Right ventricle myocardium superior (tissue), 1 donor: ENCODE data around the gene HEXIM1. TPM values are rescaled to one million over a fixed set of nuclear protein-coding genes. Genes with fewer than 3 reads are reported as not detected.
A peak's percentile ranks its signal among the peaks of the same experiment; 100 is the strongest.

Source experiments
- ATAC-seq: fragments of 200-7000 bp; cut with Tn5 transposase; one replicate; pipeline ENCODE4 v1.9.1; 2020; ENCODE audit warnings: mild to moderate bottlenecking; ENCODE audit not compliant: poor library complexity
- DNase-seq: peaks from one replicate; pipeline ENCODE4 v3.0.0-alpha.2; 2020
- intact Hi-C: fragments of 100-400 bp; cut with DNase I; formaldehyde crosslinking; loops from one replicate; pipeline ENCODE4 v1.11.2; 2022
- total RNA-seq: library from RNA; stranded (reverse); fragmentation: NEBNext Ultra II Directional; extraction: Animal tissue kit (Norgen Biotek cat#: 25700); gene quantifications from one replicate; pipeline ENCODE4 v1.2.1, GENCODE V29; 2021
- donor health status: DM: no; HTN: yes; CAD: no; lungs with severe emphysema.

Gene HEXIM1
- total RNA-seq, 1 donor from 2014 or later, result 31.2 TPM

DNA sequence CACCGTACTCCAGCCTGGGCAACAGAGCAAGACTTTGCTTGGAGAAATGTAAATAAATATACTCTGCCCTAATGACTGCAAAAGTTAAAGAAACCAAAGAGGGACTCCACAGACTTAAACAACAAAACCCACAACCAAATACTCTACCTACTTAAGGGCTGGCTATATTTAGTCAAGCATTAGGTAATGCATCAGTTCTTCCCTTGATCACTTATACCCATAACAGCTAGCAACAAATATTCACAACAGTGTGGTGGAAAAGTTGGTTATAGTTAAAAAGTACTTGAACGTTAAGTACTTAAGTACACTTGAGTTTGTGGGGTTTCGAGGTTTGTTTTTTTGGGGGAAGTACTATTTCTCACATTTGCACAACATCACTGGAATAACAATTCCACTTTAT, 8.0 kb downstream of the HEXIM1 start:
- DNase-seq (no peak), ATAC-seq (no peak)
- intact Hi-C loops, result no loop called here

GRCh38 chr17:45160447-45161287, 12.4 kb downstream of the HEXIM1 start:
- ATAC-seq (peak; percentile 68), DNase-seq (peak; percentile 83)
- intact Hi-C loops, result loop anchor here (1.0 kb wide), 1 partner anchor 12 kb away; the partner anchor contains the start of gene HEXIM1

- ATAC-seq, result peak; percentile 96
- DNase-seq, result peak; percentile 98
- intact Hi-C loops, result loop anchor here (1.0 kb wide), 1 partner anchor 13 kb away; the partner anchor contains the start of gene HEXIM1
These were observed 13.2 kb downstream of the HEXIM1 start, which contains the start of gene HEXIM2 for GRCh38 chr17:45161288-45162024. TSS of gene HEXIM2 (plus strand) at chr17:45161875. CDS start at chr17:45162794, 919 bp downstream.

- DNase-seq (peak; percentile 54), ATAC-seq (no peak)
- intact Hi-C loops, result no loop called here
These were observed 13.9 kb downstream of the HEXIM1 start for GRCh38 chr17:45162025-45162687.

DNA sequence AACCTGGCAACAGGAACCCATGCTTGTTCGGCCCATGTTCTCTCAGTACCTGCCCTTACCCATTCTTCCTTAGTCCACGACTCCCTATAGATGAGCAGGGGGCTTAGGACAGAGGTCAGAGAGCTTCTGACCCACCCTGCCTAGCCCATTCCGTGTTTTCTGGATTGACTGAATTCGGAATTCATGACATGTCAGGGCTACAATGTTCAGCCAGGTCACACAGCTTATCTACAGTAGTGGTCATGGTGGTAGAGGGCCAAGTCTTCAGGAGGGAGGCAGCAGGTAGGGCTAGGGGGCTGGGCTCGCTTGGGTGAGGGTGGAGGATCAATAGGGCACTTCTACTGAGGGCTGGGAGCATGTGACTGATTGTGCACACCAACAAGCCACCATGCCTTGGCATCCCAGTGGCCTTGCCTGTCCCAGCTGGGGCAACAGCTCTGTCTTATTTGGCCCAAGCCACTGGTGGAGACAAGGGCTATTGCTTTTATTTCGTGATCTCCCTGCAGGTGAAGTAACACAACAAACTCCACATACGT, 16.5 kb downstream of the HEXIM1 start:
- no peak for ATAC-seq
- intact Hi-C loops, result no loop called here
- DNase-seq, result no peak

- intact Hi-C loops, result no loop called here
- ATAC-seq (no peak), DNase-seq (no peak)
These were observed 20.9 kb downstream of the HEXIM1 start for GRCh38 chr17:45168991-45169752.

GRCh38 chr17:45170280-45170930, 22.1 kb downstream of the HEXIM1 start:
- ATAC-seq (peak; percentile 7), DNase-seq (no peak)

DNA sequence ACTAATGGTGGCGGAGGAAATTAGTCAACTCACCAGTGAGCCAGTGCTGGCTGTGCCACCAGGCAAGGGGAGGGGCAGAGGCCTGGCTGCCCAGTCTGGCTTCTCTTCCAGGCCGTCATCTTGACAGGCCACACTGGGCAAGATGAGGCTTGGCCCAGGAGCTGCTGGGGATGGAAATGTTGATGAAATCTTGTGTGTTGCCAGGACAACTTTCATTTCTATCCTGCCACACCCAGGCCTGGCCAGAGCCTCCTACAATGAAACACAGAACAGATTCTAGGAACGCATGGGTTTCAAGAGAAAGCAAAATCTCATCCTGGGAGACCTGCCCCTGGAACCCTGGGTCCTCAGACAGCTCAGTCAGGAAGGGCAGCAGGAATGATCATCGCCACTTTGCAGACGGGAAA, 22.7 kb downstream of the HEXIM1 start:
- peak; percentile 69 for ATAC-seq
- intact Hi-C loops, result no loop called here
- DNase-seq, result peak; percentile 83

More at GRCh38 chr17:45170280-45170930, 22.1 kb downstream of the HEXIM1 start:
- intact Hi-C loops, result no loop called here

DNA sequence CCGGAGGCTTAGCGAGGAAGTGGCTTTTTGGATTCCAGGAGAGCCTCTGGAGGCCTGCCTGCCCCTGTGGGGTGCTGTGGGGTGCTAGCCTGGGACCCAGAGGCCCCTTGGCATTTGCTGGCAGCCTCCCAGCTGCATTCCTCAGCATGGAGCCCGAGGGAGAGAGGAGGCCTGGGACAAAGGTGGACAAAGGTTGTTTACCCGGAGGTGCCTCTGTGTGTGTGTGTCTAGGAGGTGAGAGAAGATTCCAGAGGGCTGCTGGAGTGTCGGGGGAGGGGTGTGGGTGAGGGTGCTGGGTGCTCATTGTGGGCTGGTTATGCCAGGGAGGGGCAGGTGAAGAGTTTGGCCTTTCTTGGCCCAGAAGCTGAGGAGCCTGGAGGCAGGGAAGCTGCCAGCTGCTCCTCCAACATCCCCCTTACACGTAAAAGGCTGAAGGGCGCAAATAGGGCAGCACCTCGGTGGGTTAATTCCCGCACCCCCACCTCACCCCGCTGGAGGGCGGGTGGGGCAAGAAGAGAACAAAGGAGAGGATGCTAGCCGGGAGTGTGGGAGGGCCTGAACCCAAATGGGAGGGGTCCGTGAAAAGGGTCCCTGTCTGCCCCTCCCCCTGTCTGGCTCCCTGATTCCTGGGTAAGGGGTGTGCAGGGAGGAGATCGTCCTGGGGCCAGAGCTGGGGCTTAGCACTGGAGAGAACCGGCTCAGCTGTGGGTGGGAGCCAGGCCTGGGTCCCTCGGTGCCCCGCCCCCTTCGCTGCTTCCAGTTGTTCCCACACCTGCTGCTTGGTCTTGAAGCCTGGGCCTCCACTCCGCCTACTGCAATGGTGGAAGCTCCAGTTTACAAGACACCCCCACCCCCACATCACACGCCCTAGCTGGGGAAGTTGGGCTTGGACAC, 23.3 kb downstream of the HEXIM1 start:
- DNase-seq (no peak), ATAC-seq (peak; percentile 16)
- intact Hi-C loops, result no loop called here

DNA sequence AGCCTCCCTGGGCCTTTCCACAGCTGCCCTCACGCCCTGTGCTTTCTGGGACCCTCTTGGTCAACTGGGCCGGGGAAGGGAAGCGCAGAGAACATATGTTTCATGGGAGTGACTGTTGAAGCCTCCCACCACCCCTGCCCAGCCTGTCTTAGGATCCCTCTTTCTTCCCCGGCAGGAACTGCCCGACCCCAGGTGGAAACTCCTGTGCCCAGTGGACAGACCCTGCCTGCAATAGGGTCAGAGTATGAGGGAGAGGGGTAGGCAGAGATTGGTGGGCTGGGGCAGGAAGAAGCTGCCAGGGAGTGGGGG, 23.9 kb downstream of the HEXIM1 start:
- intact Hi-C loops, result no loop called here
- DNase-seq (no peak), ATAC-seq (no peak)

- peak; percentile 84 for ATAC-seq
- DNase-seq, result peak; percentile 72
- intact Hi-C loops, result no loop called here
These were observed 24.4 kb downstream of the HEXIM1 start for GRCh38 chr17:45172541-45173286.

- intact Hi-C loops, result no loop called here
- ATAC-seq (no peak), DNase-seq (no peak)
These were observed 27.5 kb downstream of the HEXIM1 start for GRCh38 chr17:45175759-45176115.

DNA sequence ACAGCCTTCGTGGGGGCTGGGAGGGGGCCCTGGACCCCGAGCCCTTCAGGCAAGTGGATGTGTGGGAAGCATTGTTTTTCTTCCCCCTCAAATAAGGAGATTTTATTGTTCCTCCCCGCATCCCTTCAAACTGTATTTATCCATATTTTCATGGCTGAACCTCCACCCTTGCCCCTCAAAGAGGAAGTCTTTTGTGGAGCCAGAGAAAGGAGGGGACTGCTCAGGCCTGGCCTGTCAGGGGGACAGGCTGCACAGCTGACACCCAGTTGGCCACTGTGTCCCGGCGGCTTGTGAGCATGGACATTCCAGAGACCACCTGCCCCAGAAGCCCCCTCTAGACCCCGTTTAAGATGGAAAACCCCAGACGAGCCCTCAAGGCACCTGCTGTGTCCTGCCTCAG, 29.3 kb downstream of the HEXIM1 start:
- DNase-seq (no peak), ATAC-seq (no peak)
- intact Hi-C loops, result no loop called here

GRCh38 chr17:45184144-45184543, 35.9 kb downstream of the HEXIM1 start:
- intact Hi-C loops, result no loop called here
- DNase-seq (no peak), ATAC-seq (no peak)

DNA sequence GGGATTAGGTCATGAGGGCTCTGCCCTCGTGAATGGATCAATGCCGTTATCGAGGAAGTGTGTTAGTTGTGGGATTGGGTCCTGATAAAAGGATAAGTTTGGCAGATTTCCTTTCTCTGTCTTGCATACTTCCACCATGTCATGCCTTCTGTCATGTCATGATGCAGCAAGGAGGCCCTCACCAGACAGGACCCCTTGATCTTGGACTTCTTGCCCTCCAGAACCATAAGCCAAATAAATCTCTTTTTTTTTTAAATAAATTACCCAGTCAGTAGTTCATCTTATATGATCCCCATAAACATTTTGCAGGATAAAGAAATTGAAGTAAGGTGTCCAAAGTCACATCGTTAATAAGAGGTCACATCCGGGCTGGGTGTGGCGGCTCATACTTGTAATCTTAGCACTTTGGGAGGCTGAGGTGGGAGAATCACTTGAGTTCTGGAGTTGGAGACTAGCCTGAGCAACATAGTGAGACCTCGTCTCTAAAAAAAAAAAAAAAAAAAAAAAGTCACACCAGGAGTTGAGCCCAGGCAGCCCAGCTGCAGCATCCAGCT, 38.6 kb downstream of the HEXIM1 start:
- intact Hi-C loops, result no loop called here
- ATAC-seq (no peak), DNase-seq (no peak)

GRCh38 chr17:45189009-45189408, 40.7 kb downstream of the HEXIM1 start:
- no peak for ATAC-seq

More at GRCh38 chr17:45189009-45189408, 40.7 kb downstream of the HEXIM1 start:
- DNase-seq, result no peak
- intact Hi-C loops, result no loop called here
